ENCODE results near the gene CCL18. TPM values are rescaled to one million over a fixed set of nuclear protein-coding genes. Genes with fewer than 3 reads are reported as not detected.
"Not testable (repeated sequence)": the region's sequence is repeated elsewhere in the genome, so short reads cannot be mapped to it uniquely, and the experiment has no call there.

The CCL18 gene
- total RNA-seq = under 1 TPM in 1 of 4 donors, not detected in 3; 0.69 TPM

GRCh38 chr17:36063786-36064541, at the start of gene CCL18:
Gene CCL18 (plus strand): TSS chr17:36064272. CDS start chr17:36064343, 71 bp downstream.
- intact Hi-C loops (cut with DNase I; ENCODE audit: low total_unique reads) = no loop called here
- H3K4me1 ChIP-seq = no peaks in the 10 kb centered on the region
- no peak for TF ChIP-seq CTCF (IDR thresholded peaks at IDR 0.05)
- TF ChIP-seq POLR2A (IDR thresholded peaks at IDR 0.05) = no peak
- H3K4me3 ChIP-seq = no peak within 1 kb of the TSS
- DNase-seq = no peak
- no peaks in the 10 kb centered on the region for H3K9me3 ChIP-seq
- H3K27me3 ChIP-seq = no peaks in the 10 kb centered on the region
- no peak within 1 kb of the TSS for H3K27ac ChIP-seq
- H3K36me3 ChIP-seq = no peaks in the 10 kb centered on the region

GRCh38 chr17:36014946-36015345, 49.1 kb upstream of the CCL18 start:
- Histone ChIP-seq H3K9me3 (peaks cover 0 to 8% of the 10 kb centered on the region in 2 donors), H3K27ac (no peak overlapping the region), H3K4me3 (no peak overlapping the region), H3K4me1 (no peaks in the 10 kb centered on the region), H3K27me3 (no peaks in the 10 kb centered on the region), H3K36me3 (no peaks in the 10 kb centered on the region)
- TF ChIP-seq CTCF (IDR thresholded peaks at IDR 0.05) (no peak), POLR2A (IDR thresholded peaks at IDR 0.05) (no peak)
- intact Hi-C loops (cut with DNase I; ENCODE audit: low total_unique reads) = no loop called here
- no peak for DNase-seq

GRCh38 chr17:36015895-36016294, 48.2 kb upstream of the CCL18 start:
- H3K27ac ChIP-seq; intact Hi-C loops (cut with DNase I; ENCODE audit: low total_unique reads); H3K9me3 ChIP-seq; H3K4me1 ChIP-seq; H3K36me3 ChIP-seq; H3K4me3 ChIP-seq; DNase-seq; H3K27me3 ChIP-seq: not testable (repeated sequence)

- Histone ChIP-seq H3K27ac (no peak overlapping the region), H3K27me3 (no peaks in the 10 kb centered on the region), H3K9me3 (peaks cover 0 to 8% of the 10 kb centered on the region in 2 donors), H3K4me3 (no peak overlapping the region), H3K36me3 (no peaks in the 10 kb centered on the region), H3K4me1 (no peaks in the 10 kb centered on the region)
- TF ChIP-seq POLR2A (IDR thresholded peaks at IDR 0.05) = no peak
- DNase-seq = no peak
- intact Hi-C loops (cut with DNase I; ENCODE audit: low total_unique reads) = no loop called here
These were observed 47.5 kb upstream of the CCL18 start for GRCh38 chr17:36016555-36016954.

GRCh38 chr17:36017799-36018198, 46.3 kb upstream of the CCL18 start, which contains the start of gene CCL23:
Gene CCL23 (minus strand): TSS chr17:36017972. CDS start chr17:36017897, 75 bp downstream.
- no peak for DNase-seq
- Histone ChIP-seq H3K36me3 (no peaks in the 10 kb centered on the region), H3K4me1 (no peaks in the 10 kb centered on the region), H3K9me3 (no peaks in the 10 kb centered on the region), H3K27me3 (no peaks in the 10 kb centered on the region), H3K4me3 (no peak within 1 kb of the TSS), H3K27ac (no peak within 1 kb of the TSS)
- intact Hi-C loops (cut with DNase I; ENCODE audit: low total_unique reads) = no loop called here
- no peak for TF ChIP-seq POLR2A (IDR thresholded peaks at IDR 0.05)
- no peak for TF ChIP-seq CTCF (IDR thresholded peaks at IDR 0.05)

GRCh38 chr17:36019423-36019822, 44.6 kb upstream of the CCL18 start:
- intact Hi-C loops (cut with DNase I; ENCODE audit: low total_unique reads) = no loop called here
- Histone ChIP-seq H3K4me1 (no peaks in the 10 kb centered on the region), H3K27me3 (no peaks in the 10 kb centered on the region), H3K36me3 (no peaks in the 10 kb centered on the region), H3K9me3 (no peaks in the 10 kb centered on the region), H3K27ac (no peak overlapping the region), H3K4me3 (no peak overlapping the region)
- no peak for TF ChIP-seq POLR2A (IDR thresholded peaks at IDR 0.05)
- no peak for TF ChIP-seq CTCF (IDR thresholded peaks at IDR 0.05)
- no peak for DNase-seq

All from uterus (tissue), 4 donors.